Activated naive CD8-positive, alpha-beta T cell treated with anti-CD3 and anti-CD28 coated beads for 36 hours (primary cell): ENCODE measurements around the gene SMAD6. TPM values are rescaled to one million over a fixed set of nuclear protein-coding genes. Genes with fewer than 3 reads are reported as not detected.

Source experiments
- DNase-seq: peaks from one replicate; pipeline ENCODE4 v3.0.0; 2021
- H3K27ac Mint-ChIP-seq: one replicate; pipeline ENCODE4 v1.8.0; 2022; ENCODE audit warnings: mild to moderate bottlenecking, moderate library complexity, mixed read lengths
- H3K27me3 Mint-ChIP-seq: one replicate; pipeline ENCODE4 v1.8.0; 2022; ENCODE audit warnings: mild to moderate bottlenecking, mixed read lengths
- H3K36me3 Mint-ChIP-seq: one replicate; pipeline ENCODE4 v1.8.0; 2021; ENCODE audit warnings: mild to moderate bottlenecking, mixed read lengths
- H3K4me1 Mint-ChIP-seq: one replicate; pipeline ENCODE4 v1.8.0; 2021; ENCODE audit warnings: mixed read lengths
- H3K4me3 Mint-ChIP-seq: one replicate; pipeline ENCODE4 v1.8.0; 2022; ENCODE audit warnings: mild to moderate bottlenecking, moderate library complexity, mixed read lengths
- H3K9me3 Mint-ChIP-seq: one replicate; pipeline ENCODE4 v1.8.0; 2022; ENCODE audit warnings: mixed read lengths
- total RNA-seq, 2 experiments: library from RNA; stranded (reverse); gene quantifications; one replicate each; pipeline ENCODE4 v1.2.3, GENCODE V29; 2021

Gene SMAD6
- total RNA-seq, 2 experiments from 2014 or later, result 0.04 to 0.10 TPM

DNA sequence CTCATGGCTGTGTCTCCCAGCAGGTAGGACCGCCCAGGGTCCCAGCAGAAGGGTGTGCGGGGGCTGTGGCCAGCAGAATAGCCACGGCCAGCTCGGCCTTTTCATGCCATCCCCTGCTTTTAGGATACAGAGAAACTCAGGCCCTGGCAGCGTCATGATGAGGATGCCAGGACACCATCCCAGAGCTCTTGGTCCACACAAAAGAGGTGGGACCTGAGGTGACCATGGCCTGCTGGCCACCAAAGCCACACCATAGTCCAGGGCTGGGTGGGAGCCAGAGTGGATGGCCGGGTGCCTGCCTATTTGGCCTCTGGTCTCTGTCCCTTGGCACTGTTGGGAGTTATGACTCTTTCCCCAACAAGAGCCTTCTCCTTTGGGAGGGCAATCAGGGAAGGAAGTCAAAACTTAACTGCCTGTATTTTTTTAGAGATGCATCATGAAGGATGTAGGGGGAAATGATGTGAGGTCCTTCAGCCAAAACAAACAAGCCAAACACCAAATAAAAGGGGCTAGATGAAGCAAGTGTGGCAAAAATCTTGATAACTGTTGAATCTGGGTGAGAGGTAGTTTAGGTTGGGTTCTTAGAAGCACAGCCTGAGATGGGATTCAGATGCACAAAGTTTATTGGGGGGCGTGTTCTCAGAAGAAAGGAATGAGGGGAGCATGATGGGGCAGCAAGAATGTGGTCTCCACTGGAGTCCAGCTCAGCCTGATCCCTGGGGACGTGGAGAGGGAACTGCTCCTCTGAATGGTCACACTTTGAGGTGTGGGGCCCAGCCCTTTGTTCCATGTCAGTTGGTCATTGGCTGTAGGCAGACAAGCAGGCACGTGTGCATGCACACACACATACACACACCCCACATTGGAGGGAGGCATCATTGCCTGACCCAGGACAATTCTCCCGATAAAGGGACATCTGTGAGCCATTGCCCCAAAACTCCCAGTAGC lies 33.2 kb downstream of the SMAD6 start:
- no peak overlapping the region for H3K27ac Mint-ChIP-seq
- H3K4me3 Mint-ChIP-seq, result no peak overlapping the region
- H3K9me3 Mint-ChIP-seq, result no peaks in the 10 kb centered on the region
- no peak for DNase-seq
- H3K4me1 Mint-ChIP-seq, result no peaks in the 10 kb centered on the region
- no peaks in the 10 kb centered on the region for H3K27me3 Mint-ChIP-seq
- H3K36me3 Mint-ChIP-seq, result no peaks in the 10 kb centered on the region

DNA sequence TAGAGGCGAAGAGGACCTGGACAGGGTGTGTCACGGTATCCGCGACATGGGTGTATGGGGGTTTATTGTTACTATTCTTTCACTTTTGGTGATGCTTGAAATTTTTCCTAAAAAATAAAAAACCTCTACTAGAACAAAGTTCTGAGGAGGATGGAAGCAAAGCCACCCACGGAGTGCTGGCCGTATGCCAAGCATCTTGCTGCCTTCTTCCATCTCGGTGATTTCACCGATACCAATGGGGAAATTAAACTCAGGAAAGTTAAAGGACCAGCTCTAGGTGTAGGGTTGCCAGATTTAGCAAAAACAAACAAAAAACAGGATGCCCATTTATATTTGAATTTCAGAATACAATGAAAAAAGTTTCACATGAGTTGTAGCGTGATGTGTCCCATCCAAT lies 33.9 kb downstream of the SMAD6 start:
- no peaks in the 10 kb centered on the region for H3K36me3 Mint-ChIP-seq
- H3K27ac Mint-ChIP-seq, result no peak overlapping the region
- H3K9me3 Mint-ChIP-seq, result no peaks in the 10 kb centered on the region
- DNase-seq, result no peak
- no peaks in the 10 kb centered on the region for H3K27me3 Mint-ChIP-seq
- H3K4me1 Mint-ChIP-seq, result no peaks in the 10 kb centered on the region
- no peak overlapping the region for H3K4me3 Mint-ChIP-seq

DNA sequence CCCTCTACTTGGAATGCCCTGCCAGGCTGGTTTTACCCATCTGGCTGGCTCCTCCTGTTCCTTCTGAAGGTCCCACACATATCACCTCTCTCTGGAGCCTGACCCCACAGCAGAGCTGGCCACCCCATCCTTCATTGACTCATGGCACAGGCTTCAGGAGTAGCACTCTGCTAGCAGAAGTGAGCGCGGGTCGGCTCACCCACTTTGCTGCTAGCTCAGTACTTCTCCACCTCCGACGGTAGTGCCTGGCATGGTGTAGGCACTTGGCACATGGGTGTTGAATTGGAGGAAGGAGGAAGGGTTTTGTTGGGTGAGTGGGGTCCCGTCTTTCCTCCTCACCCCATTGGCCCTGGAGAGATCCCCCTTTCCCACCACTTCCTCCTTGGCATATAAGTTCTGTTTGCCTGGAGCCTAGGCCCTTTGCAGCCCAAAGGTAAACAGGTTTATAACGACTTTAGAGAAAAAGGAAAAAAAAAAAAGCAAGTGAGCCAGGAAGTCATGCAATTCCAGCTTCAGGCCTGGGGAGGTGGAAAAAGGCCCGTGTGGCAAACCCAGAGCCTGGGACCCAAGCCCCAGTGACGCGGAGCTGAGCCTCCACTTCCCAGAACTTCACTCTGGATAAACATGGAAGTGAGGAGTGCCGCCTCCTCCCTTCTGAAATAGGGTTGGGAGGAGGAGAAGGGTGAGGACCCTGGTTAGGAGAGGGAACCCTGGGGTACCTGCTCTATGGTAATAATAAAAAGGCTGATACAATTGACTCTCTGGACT lies 35.4 kb downstream of the SMAD6 start:
- no peak for DNase-seq
- Mint-ChIP-seq H3K9me3 (no peaks in the 10 kb centered on the region), H3K4me1 (no peaks in the 10 kb centered on the region), H3K27ac (no peak overlapping the region), H3K36me3 (no peaks in the 10 kb centered on the region), H3K27me3 (no peaks in the 10 kb centered on the region), H3K4me3 (no peak overlapping the region)

DNA sequence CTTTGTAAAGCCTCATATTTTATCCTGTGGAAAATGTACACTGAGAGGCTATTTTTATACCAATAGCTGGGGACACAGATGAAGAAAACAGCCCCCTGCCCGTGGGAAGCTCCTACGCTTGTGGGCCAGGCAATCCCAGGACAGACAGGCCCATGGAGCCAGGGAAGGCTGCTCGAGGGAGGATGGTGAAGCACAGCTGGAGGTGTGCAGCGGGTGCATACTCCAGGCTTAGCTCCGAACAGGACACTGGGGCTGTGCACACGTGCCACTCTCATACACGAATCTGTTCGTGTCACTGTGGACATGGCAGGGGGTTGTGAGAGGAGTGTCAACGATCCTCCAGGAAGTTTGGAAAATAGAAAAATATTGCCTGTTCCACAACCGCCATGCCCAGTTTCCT lies 36.1 kb downstream of the SMAD6 start:
- DNase-seq, result no peak
- Mint-ChIP-seq H3K27me3 (no peaks in the 10 kb centered on the region), H3K4me1 (no peaks in the 10 kb centered on the region), H3K27ac (no peak overlapping the region), H3K36me3 (no peaks in the 10 kb centered on the region), H3K4me3 (no peak overlapping the region), H3K9me3 (no peaks in the 10 kb centered on the region)

DNA sequence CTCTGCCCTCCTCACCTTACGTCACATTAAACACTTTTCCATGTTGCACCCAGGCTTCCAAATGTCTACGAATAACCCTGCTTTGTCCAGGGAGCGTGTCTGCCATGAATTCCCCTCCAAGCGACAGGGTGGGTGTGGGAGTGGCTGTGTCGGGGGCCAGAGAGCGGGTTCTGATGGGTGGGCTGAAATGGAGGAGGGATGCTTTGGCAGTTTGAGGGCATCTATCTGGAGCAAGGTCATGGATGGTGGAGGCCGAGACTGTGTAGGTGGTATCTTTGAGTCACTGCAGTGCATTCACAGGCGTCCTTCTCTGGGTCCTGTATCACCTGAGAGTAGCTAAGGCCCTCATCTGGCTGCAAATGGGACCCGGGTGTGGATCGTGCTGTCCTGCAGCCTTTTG lies 36.6 kb downstream of the SMAD6 start:
- no peaks in the 10 kb centered on the region for H3K4me1 Mint-ChIP-seq
- H3K36me3 Mint-ChIP-seq, result no peaks in the 10 kb centered on the region
- H3K4me3 Mint-ChIP-seq, result no peak overlapping the region
- no peak overlapping the region for H3K27ac Mint-ChIP-seq
- no peak for DNase-seq
- no peaks in the 10 kb centered on the region for H3K9me3 Mint-ChIP-seq
- H3K27me3 Mint-ChIP-seq, result no peaks in the 10 kb centered on the region

DNA sequence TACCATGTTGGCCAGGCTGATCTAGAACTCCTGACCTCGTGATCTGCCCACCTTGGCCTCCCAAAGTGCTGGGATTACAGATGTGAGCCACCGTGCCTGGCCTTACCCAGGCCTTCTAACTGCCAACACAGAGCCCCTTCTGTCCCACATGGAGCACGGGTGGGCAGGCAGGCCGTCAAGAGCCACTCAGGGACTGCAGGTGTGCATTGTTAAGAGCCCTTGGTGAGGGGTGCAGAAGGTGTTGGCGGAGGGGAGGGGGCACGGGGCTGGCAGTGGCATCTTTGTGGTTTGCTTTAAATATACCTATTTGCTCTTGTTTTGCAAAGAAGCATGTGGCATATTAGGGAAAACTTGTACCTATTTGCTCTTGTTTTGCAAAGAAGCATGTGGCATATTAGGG lies 37.3 kb downstream of the SMAD6 start:
- DNase-seq, result no peak
- no peak overlapping the region for H3K27ac Mint-ChIP-seq
- H3K4me3 Mint-ChIP-seq, result no peak overlapping the region
- no peaks in the 10 kb centered on the region for H3K4me1 Mint-ChIP-seq
- H3K27me3 Mint-ChIP-seq, result no peaks in the 10 kb centered on the region
- H3K36me3 Mint-ChIP-seq, result no peaks in the 10 kb centered on the region
- no peaks in the 10 kb centered on the region for H3K9me3 Mint-ChIP-seq

DNA sequence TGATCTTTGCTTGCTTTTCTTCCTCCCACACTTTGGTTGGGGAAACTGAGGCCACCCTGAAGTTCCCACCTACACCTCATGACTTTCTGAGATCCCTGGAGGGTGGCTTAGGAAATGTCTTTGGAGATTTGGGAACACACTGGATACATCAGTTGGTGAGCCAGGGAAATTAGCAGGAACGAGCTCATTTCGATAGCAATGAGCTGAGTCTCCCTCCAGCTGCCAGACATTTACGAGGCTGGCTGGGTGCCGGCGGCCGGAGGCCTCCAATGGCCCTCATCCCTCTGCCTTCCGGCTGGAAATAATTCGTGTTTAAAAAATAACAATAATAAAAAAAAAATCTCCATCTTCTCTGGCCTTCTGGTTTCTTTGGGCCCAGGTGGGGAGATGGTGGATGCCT lies 38.8 kb downstream of the SMAD6 start:
- DNase-seq, result no peak
- Mint-ChIP-seq H3K4me1 (no peaks in the 10 kb centered on the region), H3K27ac (no peak overlapping the region), H3K36me3 (no peaks in the 10 kb centered on the region), H3K27me3 (no peaks in the 10 kb centered on the region), H3K4me3 (no peak overlapping the region), H3K9me3 (no peaks in the 10 kb centered on the region)

DNA sequence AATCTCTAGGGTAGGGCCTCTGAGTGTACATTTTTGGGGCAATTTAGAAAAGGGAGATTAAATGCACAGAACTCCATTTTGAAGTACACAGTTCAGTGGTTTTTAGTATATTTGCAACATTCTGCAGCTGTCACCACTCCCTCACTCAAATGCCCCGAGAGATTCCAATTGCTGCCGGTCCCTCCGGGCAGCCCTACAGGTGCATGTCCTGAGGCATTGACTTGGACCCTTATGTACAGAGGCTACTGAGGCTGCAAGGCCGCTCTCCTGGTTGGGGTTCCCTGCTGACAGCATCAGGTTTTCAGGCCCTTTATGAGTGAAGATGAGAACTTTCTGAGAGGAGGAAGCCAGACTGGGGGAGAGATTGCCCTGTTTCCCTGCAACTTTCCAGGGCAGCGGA lies 39.6 kb downstream of the SMAD6 start:
- no peaks in the 10 kb centered on the region for H3K27me3 Mint-ChIP-seq
- H3K4me3 Mint-ChIP-seq, result no peak overlapping the region
- no peaks in the 10 kb centered on the region for H3K36me3 Mint-ChIP-seq
- DNase-seq, result no peak
- no peak overlapping the region for H3K27ac Mint-ChIP-seq
- no peaks in the 10 kb centered on the region for H3K9me3 Mint-ChIP-seq
- H3K4me1 Mint-ChIP-seq, result no peaks in the 10 kb centered on the region

DNA sequence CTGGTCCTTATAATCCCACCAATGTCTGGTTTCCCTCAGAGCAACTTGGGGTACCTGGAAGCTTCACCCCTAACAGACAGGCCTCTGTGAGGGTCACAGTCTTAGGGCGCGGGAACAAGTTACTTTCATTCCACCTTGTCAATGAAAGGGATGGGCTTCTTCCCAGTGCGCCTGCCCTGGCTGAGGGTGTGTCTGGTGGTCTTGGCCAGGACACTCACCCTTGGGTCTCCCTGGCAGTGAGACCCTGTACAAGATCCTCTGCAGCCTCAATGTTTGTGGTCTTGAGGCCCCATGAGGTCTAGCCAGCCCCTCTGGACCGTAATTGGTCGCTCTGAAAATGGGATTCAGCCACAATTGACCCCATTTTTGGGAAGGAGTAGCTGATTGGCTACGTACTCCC lies 40.2 kb downstream of the SMAD6 start:
- no peaks in the 10 kb centered on the region for H3K4me1 Mint-ChIP-seq
- no peaks in the 10 kb centered on the region for H3K27me3 Mint-ChIP-seq
- no peak overlapping the region for H3K27ac Mint-ChIP-seq
- no peaks in the 10 kb centered on the region for H3K9me3 Mint-ChIP-seq
- H3K36me3 Mint-ChIP-seq, result no peaks in the 10 kb centered on the region
- no peak for DNase-seq
- no peak overlapping the region for H3K4me3 Mint-ChIP-seq

DNA sequence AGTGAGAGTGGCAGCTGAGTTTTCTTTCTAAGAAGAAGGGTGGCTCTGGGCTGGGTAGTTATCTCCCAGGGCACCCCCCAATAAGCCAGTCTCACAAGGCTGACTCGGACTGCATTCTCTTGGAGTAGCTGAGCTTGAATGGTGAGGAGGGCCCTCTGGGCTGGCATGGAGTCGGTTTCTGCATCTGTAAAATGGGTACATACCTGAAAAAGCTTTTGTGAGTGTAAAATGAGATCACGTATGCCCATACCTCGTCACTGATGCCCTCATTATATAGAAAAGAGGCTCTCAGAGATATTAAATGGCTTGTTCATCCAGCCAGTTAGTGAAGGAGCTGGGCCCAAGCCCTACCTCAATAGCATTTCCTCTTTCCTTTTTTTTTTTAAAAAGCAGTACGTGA lies 41.2 kb downstream of the SMAD6 start:
- H3K27ac Mint-ChIP-seq, result no peak overlapping the region
- H3K9me3 Mint-ChIP-seq, result no peaks in the 10 kb centered on the region
- no peak overlapping the region for H3K4me3 Mint-ChIP-seq
- no peaks in the 10 kb centered on the region for H3K27me3 Mint-ChIP-seq
- no peak for DNase-seq
- no peaks in the 10 kb centered on the region for H3K36me3 Mint-ChIP-seq
- H3K4me1 Mint-ChIP-seq, result no peaks in the 10 kb centered on the region

DNA sequence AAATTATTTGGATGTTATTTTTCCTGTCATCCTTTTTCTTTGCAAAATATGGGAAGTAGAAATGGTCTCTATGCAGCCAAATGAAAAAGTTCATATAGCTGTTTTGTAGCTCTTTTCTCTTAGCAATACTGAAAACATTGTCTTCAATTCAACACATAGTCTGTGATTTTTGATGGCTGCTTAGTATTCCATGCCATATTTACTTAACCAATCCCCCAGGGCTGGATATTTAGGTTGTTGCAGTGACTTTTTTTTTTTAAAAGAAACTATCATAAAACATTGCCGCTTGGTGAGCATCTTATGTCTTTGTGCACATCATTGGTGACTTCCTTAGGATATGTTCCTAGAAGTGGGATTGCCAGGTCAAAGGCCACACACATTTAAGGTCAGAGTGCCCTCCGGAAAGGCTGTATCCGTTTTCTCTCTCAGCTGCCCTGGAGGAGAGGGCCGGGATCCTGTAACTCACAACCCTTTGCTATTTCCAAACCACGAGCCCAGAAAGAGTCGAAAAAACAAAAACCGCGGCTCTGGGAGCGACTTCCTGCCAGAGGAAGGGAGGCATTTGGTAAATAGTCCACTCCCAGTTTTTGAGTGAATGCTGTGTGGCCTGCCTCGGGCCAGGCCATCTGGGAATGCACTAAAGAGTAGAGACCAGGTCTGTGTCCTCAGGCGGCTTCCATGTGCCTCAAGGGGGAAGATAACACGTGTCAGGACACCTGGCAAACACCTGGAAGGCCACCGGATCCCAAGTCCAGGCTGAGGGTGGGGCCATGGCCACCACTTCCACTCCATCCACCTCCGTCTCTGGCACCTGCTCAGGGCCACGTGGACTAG lies 41.9 kb downstream of the SMAD6 start:
- H3K27ac Mint-ChIP-seq, result no peak overlapping the region
- no peaks in the 10 kb centered on the region for H3K4me1 Mint-ChIP-seq
- DNase-seq, result no peak
- H3K27me3 Mint-ChIP-seq, result no peaks in the 10 kb centered on the region
- H3K9me3 Mint-ChIP-seq, result no peaks in the 10 kb centered on the region
- no peak overlapping the region for H3K4me3 Mint-ChIP-seq
- no peaks in the 10 kb centered on the region for H3K36me3 Mint-ChIP-seq

DNA sequence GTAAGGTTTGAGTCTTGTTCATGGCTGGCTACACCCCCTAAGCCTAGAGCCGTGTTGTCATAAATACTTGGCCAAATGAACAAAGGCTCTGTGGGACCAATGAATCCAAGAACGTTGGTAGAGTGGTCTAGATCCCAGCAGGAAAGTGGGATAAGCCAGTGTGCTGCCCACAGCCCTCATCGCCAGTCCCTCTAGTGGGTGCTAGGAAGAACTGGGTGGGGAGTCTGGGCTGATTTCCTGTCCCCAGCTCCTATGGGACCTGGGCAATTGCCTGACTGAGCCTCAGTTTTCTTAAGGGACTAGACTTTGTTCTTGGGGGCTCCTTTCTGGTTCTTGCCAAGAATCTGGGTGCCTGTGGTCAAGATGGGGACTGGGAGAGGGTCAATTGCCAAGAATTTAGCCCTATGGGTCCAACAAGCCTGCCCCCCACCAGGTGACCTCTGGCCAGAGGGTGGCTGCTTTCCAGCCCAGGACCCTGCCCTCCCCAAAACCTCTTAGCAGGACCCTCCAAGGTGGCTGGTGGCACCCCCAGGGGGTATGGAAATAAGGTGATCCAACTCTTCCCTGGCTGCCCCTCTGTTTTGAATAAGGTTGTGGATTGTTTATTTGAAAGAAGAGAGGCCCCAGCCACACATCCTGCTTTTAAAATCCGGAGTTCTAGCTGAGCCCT lies 42.7 kb downstream of the SMAD6 start:
- H3K36me3 Mint-ChIP-seq, result no peaks in the 10 kb centered on the region
- H3K27ac Mint-ChIP-seq, result no peak overlapping the region
- no peaks in the 10 kb centered on the region for H3K27me3 Mint-ChIP-seq
- no peak overlapping the region for H3K4me3 Mint-ChIP-seq
- no peaks in the 10 kb centered on the region for H3K4me1 Mint-ChIP-seq
- DNase-seq, result no peak
- H3K9me3 Mint-ChIP-seq, result no peaks in the 10 kb centered on the region

DNA sequence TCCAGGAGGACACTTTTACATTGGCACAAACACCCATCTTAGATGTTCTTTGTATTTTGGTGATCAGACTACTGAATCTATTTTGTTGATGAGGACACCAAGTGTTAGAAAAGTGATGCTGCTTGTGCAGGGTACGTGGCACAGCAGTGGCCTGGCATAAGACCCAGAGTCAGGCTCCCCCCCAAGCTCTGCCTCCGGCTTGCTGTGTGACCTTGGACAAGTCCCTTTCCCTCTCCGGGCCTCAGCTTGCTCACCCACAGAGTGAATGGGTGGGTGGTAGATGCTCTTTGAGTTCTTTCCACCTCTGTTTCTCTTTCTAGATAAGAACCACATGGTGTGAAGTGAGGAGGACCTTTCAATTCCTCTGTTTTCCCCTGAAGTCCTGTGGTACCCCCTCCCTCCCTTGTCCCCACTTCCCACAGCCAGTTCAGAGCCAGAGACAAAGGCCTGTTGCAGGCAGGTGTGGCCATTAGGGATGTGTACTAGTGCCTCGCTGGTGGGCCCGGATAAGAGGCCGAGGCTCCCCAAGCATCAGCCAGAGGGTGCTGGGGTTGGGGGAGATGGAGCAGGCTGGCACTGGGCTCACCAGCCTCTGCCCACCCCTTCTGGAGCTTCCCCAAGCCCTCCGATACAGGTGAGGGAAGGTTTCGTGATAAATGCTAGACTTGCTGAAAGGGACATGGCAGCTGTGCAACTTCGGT lies 43.6 kb downstream of the SMAD6 start:
- Mint-ChIP-seq H3K27ac (no peak overlapping the region), H3K4me3 (no peak overlapping the region), H3K27me3 (no peaks in the 10 kb centered on the region), H3K4me1 (peaks cover 2% of the 10 kb centered on the region), H3K9me3 (no peaks in the 10 kb centered on the region), H3K36me3 (no peaks in the 10 kb centered on the region)
- no peak for DNase-seq

DNA sequence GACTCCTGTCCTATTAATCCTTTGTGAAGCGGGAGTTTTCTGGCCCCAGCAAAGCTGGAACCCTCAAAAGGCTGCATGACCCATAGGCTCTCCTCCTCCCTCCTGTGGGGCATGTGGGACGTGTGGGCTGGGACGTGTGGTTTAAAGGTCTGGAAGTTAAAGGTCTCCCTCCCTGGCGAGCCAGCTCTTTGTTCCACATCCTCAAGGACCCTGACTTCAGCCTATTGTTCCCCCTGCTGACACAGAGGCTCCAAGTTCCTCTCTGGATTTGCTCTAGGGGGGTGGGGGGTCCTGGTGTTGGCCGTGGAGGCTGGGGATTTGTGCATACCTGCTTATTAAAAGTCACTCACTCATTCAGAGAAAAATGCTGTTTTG lies 44.2 kb downstream of the SMAD6 start:
- H3K36me3 Mint-ChIP-seq, result no peaks in the 10 kb centered on the region
- H3K9me3 Mint-ChIP-seq, result no peaks in the 10 kb centered on the region
- no peak overlapping the region for H3K4me3 Mint-ChIP-seq
- H3K27ac Mint-ChIP-seq, result no peak overlapping the region
- DNase-seq, result no peak
- peaks cover 2% of the 10 kb centered on the region for H3K4me1 Mint-ChIP-seq
- H3K27me3 Mint-ChIP-seq, result no peaks in the 10 kb centered on the region
